ENCODE results near the gene EPHB3.

EPHB3 gene

DNA sequence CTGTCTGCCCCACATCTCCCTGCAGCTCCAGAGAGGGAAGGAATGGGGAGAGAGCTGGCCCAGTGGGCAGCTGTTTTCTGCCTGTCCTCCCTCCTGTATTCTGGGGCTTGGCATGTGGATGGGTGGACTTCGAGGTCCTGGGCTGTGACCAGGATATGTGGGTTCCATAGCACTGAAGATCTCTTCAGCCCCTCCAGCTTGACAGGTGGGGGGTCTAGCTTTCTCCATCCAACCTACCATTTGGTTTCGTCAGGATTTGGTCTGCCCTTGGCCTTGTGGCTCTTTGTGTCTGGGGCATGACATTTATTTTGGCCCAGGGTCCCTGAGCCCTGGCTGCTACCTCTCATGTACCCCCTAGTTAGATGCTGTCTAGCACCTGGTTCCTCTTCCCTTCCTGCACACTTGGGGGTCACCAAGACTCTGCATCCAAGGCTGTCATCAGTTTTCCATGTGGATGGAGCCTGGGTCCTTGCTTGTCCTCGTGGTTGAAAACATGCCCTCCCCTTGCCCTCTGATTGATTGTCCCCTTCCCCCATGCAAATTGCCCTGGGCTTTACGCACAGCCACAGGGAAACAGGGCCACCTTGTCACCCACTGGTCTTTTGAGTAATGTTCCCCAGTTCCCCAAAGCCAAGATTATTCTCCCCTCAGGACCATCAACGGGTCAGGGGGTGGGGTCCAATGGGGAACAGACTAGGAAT is 3.2 kb downstream of the EPHB3 start:
- no peak for DNase-seq

DNA sequence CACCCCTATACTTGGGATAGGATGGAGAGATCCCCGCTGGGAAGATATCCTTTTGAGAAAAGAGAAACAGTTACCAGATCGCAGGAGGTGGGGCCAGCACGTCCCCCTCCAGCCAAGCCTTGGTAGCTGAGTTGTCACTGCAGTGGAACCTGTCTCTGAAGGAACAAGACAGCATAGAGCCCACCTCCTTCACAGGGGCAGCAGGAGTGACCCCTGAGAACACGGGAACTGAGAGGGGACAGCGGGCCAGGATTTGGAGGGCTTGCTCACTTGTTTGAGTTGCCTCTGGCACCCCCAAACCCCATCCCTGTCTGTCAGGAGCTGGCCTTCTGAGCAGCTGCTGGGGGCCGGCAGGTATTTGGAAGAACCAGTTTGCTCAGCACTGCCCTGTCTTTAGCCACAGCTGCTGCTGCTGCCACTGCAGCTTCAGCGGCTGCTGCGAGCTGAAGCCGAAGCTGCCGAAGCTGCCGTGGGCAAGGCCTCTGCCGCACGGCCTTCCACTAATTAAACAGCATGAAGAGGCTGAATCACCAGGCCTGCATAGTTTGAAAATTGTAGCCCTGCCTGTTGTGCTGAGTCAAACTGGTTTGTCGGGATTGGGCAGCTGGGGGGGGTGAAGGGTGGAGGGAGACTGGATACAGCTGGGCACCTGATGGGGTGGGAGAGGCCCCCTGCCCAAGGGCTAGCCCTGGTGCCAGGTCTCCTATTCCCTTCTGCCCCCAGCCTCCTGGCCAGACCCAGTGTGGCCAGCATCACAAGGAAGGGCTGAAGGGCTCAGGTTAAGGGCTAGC is 4.0 kb downstream of the EPHB3 start:
- no peak for DNase-seq

DNA sequence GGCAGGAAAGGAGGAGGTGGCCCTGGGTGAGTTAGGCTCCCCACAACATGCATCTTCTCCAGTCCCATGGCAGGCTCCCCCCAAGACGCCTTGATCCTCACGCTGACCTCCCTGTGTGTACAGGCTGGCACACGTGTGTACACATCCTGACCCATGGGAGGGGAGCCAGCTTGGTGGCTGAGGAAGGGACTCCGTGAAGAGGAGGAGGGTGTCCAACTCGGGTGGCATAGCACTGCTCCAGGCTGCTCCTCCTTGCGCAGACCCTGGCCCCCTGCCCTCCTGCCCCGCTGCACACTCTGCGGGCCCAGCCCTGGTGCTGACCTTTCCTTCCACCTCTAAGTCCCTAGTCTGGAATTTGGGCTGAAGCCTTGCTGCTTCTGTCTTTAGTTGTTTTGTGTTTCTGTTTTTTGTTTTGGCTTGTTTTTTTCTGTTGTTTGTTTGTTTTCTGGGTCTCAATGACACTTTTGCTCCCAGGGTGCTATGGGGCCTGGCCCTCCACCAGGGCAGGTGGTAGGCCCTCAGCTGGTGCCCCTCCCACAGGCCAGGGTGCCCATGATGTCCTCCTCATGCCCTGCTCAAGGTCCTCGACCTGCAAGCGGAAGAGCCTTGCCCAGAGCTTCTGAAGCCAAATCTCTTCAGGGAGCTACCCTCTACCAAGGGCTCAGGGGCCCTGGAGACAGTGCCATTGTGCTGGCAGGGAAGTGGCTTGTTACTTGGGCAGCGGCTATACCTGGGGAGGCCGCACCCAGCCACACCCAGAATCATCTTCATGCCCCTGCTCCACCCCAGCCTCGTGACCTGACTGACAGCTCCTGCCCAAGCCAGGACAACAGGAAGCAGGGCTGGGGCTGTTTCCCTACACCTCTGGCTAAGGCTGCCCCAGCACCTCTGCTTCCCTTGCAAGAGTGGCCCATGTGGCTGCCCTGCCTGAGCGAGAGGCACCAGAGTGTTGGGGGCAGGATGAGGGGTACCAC is 5.1 kb downstream of the EPHB3 start:
- DNase-seq: no peak

DNA sequence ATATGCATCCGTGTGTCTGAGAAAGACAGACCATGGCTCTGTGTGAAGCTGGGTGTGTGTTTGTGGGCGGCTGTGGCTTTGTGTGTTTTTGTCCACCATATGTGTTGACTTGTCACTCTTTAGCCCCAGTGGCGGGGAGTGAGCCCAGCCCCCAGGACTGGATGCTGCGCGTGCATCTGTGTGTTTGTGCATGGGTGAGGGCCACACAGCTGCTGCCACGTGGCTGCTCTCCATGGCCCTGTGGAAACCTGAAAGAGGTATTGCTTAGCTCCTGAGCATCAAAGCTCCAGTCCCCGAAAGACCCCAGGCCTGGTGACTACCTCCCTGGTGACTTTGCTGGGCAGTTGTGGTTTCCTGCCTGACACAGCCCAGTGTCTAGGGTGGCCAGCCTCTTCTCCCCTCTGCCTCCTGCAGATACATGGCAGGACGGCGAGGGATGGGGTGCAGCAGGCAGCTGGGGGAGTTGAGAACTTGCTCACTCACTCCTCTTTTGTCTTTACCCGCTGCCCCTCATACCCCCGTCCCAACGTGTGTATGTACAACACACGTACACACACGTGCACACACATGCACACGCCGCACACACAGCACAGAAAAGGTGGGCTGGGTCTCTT is 6.5 kb downstream of the EPHB3 start:
- no peak for DNase-seq

DNA sequence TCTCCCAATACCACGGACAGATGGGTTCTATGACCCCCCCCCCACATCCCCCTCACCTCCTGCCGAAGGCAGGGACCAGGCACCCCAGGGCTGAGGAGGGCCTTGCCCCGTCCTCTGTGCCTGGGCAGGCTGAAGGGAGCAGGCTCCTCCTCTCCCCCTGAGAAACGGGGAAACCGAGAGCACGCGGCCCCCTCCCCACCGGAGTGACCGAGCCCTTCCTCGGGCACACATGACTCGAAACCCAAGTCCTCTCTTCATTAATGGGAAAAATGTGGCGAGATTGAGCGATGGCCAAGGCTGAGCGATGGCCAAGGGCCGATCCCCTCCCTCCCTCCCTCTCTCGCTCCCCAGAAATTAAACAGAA is 7.0 kb downstream of the EPHB3 start:
- DNase-seq: no peak

DNA sequence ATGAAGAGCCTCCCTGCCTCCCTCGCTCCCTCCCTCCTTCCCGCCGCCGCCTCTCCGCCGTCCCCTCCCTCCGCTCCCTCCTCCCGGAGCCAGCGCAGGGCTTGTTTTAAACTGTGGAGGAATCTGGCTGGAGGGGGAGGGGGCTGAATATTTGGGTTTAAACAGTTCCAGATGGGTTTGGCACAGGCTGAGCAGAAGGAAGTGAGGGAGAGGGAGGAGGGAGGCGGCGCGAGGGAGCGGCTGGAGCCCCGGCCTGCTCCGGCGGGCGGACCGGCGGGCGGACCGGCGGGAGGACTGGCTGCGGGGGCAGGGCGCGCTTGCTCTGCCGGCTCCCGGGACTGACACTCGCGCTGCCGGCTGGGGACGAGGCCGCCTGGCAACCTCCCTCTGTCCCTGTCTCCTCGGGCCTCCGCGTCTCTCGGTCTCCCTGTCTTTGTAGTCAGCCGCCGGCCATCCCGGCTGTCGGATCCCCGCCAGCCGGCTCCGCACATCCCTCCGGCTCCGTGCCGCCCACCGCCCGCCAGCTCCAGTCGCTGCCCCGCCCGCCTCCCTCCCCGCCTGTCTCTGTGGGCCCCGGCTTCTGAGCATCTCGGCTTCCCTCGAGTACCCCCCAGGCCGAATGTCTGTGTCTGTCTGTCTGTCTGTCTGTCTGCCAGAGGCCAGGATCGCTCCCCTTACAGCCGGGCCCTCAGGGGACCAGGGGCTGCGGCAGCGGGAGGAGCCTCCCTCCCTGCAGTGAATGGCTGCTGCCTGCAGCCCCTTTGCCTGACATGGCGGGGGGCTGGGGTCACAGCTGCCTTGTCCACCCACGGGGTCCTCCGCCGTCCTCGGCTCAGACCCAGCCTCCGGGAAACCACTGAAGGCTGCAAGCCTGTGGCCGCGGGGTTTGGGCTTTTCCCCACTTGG is 7.6 kb downstream of the EPHB3 start:
- DNase-seq: no peak

DNA sequence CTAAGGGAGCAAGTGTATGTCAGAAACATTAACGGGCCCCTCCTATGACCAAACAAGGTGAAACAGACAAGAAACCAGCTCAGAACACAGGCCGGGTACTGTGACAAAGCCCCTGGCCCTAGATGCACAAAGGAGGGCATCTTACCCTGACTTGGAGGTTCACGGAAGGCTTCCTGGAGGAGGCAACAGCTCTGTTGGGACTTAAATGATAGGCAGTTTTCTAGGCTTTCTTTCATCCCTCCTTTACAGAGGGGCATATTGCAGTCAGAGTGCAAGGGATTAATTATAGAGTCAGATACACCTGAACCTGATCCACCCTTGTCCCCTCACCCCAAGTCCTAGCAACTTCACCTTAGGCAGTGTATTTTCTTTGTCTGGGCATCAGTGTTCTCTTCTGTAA is 8.4 kb downstream of the EPHB3 start:
- DNase-seq: no peak

DNA sequence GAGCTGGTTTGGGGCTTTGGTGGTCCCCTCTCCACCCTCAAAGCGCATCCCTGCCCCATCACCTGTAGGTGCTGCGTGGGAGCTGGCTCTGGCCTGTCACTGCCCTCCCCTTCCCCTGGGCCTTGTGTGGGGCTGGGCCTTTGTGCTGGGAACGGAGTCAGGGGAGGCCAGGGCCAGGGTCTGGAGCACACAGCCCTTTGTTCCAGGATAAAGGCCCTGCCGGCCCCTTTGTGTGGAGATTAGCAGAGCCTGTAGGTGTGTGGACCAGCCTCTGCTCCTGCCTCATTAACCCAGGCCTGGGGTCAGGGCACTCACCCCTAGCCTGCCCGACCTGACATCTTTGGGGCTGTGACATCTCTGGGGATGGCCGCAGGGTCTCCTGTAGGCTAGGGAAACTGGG is 8.9 kb downstream of the EPHB3 start:
- no peak for DNase-seq

DNA sequence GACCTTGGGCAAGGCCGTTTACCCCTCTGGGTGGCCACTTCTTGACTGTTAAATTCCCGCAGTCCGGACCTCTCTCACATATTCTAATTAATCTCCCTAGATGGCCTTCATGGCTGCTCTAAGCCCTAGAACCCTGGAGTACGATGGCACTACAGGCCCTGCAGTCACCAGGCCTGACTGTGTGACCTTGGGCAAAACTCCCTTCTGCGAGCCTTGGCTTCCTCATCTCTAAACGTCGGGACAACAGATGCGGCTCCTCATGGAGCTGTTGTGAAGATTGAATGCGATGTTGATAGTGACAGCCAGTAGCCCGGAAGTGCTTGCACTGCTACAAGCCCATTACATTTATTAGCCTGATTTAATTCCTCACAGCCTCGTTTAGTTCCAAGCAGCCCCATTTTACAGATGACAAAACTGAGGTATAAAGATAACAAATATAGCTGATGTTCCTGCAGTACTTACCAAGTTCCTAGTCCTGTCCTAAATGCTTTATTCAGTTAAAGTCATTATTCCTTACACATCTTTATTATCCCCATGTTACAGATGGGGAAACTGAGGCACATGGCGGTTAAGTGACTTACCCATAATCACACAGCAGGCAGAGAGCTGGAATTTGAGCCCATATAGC is 10.3 kb downstream of the EPHB3 start:
- no peak for DNase-seq

DNA sequence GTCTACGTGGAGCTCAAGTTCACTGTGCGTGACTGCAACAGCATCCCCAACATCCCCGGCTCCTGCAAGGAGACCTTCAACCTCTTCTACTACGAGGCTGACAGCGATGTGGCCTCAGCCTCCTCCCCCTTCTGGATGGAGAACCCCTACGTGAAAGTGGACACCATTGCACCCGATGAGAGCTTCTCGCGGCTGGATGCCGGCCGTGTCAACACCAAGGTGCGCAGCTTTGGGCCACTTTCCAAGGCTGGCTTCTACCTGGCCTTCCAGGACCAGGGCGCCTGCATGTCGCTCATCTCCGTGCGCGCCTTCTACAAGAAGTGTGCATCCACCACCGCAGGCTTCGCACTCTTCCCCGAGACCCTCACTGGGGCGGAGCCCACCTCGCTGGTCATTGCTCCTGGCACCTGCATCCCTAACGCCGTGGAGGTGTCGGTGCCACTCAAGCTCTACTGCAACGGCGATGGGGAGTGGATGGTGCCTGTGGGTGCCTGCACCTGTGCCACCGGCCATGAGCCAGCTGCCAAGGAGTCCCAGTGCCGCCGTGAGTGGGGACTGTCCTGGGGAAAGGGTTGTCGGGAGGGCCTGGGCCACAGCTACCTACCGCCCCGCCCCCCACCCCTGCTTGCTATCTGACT is 11.2 kb downstream of the EPHB3 start:
- no peak for DNase-seq

DNA sequence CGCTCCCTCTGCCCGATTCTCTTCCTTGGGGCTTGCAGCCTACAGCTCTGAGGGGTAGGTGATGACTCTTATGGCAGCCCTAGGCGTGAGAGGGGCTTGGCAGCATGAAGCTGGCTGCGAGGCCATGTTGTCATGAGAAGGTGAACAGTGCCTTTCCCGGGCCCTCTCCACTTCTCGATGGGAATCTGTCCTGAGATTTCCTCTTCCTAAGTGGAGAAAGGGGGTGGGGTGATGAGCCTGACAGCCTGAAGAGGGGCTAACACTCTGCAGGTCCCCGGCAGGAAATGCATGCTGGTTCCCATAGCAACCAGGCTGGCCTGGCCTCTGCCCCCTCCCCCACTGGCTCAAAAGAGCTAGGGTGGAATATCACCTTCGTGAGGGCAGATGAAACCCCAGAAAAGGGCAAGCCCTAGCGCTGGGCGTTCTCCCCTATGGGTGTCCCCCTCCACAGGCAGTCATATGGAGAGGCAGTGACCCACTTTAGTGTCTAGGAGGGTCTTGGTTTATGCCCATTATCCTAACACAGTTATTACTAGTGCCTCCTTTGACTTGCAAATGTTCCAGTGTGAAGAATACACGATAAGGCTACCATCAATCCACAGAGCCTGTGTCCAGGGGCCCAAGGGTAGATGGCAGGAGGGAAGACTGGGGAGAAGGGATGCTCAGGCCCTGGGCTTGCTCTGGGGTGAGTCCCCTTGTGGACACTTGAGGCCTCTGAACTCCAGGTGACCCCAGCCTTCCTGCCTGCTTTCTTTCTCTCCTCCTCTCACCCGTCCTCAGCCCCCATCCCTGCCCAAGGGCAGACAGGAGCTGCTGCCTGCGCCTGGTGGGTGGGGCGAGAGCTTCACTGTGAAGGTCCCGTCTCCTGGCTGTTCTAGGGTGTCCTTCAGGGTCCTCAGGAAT is 13.2 kb downstream of the EPHB3 start:
- no peak for DNase-seq

DNA sequence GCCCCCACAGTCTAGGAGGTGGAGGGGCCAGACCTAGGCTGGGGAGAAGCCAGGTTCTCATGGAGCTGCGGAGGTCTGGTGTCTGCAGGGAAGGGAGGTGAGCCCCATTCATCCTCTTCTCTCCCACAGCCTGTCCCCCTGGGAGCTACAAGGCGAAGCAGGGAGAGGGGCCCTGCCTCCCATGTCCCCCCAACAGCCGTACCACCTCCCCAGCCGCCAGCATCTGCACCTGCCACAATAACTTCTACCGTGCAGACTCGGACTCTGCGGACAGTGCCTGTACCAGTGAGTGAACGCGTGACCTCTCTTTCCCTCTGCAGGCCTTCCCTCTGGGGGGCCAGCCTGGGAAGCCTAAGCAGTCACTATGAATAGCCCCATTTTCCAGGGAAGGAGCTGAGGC is 14.1 kb downstream of the EPHB3 start:
- no peak for DNase-seq

DNA sequence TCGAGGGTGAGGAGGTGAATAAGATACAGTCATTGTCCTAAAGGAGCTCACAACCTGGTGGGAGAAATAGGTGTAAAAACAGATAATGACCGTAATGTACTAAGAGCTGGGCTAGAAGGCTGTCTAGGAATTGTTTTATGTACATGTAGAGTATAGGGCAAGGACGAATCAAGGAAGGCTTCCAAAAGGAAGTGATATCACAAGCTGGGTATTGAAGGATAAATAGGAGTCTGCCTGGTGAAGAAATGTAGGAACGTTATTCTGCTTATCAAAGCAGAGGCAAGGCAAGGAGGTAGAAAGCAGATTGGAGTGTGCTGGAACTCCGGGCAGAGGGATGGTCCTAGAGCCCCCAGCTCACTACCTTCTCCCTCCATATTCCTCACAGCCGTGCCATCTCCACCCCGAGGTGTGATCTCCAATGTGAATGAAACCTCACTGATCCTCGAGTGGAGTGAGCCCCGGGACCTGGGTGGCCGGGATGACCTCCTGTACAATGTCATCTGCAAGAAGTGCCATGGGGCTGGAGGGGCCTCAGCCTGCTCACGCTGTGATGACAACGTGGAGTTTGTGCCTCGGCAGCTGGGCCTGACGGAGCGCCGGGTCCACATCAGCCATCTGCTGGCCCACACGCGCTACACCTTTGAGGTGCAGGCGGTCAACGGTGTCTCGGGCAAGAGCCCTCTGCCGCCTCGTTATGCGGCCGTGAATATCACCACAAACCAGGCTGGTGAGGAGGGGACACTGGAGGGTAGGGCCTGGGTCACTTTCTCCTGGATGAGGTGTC is 15.1 kb downstream of the EPHB3 start:
- DNase-seq: no peak

DNA sequence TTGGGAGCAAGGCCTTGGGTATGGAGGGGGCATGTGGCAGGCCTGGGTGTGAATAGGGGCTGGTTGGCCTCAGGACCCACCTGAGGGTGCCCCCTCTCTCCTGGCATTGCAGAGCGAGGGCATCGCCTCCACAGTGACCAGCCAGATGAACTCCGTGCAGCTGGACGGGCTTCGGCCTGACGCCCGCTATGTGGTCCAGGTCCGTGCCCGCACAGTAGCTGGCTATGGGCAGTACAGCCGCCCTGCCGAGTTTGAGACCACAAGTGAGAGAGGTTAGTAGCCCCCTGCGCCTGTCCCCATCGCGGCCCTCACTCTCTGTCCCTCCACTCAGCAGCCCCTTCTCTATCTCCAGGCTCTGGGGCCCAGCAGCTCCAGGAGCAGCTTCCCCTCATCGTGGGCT is 16.0 kb downstream of the EPHB3 start:
- no peak for DNase-seq

DNA sequence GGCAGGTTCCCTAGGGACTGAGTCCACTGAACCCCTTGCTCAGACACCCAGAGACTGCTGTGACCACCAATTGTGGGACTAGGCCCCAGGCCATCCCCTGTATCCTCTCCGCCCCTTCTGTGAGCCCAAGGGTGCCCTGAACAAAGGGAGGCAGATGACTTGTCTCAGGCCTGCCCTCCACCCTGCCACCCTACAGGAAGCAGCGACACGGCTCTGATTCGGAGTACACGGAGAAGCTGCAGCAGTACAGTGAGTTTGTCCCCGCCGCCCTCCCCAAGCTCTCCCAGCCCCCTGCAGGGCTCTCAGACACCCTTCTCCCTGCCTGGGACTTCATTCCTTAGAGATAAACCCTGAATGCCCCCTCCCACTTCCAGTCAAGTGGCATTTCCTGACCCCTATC is 16.6 kb downstream of the EPHB3 start:
- DNase-seq: no peak

DNA sequence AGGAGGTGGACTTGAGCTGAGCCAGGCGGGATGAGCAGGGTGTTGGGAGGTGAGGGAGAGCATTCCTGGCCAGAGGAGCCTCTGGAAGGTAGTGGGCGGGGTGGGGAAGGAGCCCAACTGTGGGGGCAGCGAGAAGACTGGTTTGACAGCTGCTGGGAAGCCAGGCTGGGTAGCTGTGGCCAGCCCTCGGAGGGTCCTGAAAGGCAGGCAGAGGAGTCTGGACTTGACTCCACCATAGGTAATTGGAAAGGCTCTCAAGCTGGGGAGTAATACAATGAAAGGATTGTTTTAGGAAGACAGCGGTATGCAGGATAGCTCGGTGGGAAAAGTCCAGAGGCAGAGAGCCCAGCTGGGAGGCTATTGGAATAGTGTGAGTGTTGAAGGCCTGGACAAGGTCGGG is 17.2 kb downstream of the EPHB3 start:
- DNase-seq: no peak

DNA sequence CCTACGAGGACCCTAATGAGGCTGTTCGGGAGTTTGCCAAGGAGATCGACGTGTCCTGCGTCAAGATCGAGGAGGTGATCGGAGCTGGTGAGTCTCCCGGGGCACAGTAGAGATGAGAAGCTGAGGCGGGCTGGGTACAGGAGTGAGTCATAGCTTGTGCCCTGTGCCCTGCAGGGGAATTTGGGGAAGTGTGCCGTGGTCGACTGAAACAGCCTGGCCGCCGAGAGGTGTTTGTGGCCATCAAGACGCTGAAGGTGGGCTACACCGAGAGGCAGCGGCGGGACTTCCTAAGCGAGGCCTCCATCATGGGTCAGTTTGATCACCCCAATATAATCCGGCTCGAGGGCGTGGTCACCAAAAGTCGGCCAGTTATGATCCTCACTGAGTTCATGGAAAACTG is 17.9 kb downstream of the EPHB3 start:
- no peak for DNase-seq

DNA sequence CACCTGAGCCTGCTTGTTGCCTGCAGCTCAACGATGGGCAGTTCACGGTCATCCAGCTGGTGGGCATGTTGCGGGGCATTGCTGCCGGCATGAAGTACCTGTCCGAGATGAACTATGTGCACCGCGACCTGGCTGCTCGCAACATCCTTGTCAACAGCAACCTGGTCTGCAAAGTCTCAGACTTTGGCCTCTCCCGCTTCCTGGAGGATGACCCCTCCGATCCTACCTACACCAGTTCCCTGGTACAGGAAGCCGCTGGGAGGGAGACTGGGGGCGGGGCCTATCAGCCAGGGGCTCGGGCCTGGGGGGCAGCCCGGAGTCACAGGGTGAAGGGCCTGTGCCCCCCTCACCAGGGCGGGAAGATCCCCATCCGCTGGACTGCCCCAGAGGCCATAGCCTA is 18.8 kb downstream of the EPHB3 start:
- no peak for DNase-seq

DNA sequence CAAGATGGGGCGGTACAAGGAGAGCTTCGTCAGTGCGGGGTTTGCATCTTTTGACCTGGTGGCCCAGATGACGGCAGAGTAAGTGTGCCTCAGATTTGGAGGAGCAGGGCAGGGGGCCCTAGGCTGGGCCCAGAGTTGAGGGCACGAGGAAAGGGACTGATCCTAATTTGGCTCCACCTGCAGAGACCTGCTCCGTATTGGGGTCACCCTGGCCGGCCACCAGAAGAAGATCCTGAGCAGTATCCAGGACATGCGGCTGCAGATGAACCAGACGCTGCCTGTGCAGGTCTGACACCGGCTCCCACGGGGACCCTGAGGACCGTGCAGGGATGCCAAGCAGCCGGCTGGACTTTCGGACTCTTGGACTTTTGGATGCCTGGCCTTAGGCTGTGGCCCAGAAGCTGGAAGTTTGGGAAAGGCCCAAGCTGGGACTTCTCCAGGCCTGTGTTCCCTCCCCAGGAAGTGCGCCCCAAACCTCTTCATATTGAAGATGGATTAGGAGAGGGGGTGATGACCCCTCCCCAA is 19.8 kb downstream of the EPHB3 start:
- DNase-seq: no peak
